OCI-LY1 (cell line): Measurements from ENCODE around the gene TMOD2.

Experiments used
- CTCF ChIP-seq: fragments of 200-600 bp; sonication (generic), shearing (Covaris generic); IDR thresholded peaks from 2 replicates; pipeline ENCODE4 v1.5.1; 2017; ENCODE audit warnings: mild to moderate bottlenecking, antibody characterized with exemption, low read length, moderate library complexity, mixed read lengths
- EZH2 ChIP-seq: fragments of 200-600 bp; sonication (generic), shearing (Covaris generic); IDR thresholded peaks from 2 replicates; pipeline ENCODE4 v1.8.0; 2017; ENCODE audit warnings: borderline replicate concordance, mixed run types, mild to moderate bottlenecking, antibody characterized with exemption, low read length, moderate library complexity, mixed read lengths

- TF ChIP-seq CTCF (no peak), EZH2 (no peak)
Measured at GRCh38 chr15:51766341-51766740, 14.9 kb downstream of the TMOD2 start.
